HepG2 (cell line): ENCODE data around the gene GPR55. TPM values are rescaled to one million over a fixed set of nuclear protein-coding genes. Genes with fewer than 3 reads are reported as not detected.

Source experiments
- ATF4 ChIP-seq, 2 experiments: fragments of 450-650 bp in 1 of 2; sonication (generic) in 1 of 2; formaldehyde crosslinking; IDR thresholded peaks; 2 replicates each; pipeline versions ENCODE4 v1.5.0 to v1.8.0; 2020 to 2022; ENCODE audit warnings: mild to moderate bottlenecking in 1 of 2, missing genetic modification reagents in 1 of 2
- FOXP4 ChIP-seq: sonication (generic); formaldehyde crosslinking; IDR thresholded peaks from 2 replicates; pipeline ENCODE4 v1.4.0; 2020; ENCODE audit warnings: missing genetic modification reagents
- MED1 ChIP-seq: sonication (generic); formaldehyde crosslinking; IDR thresholded peaks from 2 replicates; pipeline ENCODE4 v1.4.0; 2020; ENCODE audit warnings: missing genetic modification reagents
- PRDM10 ChIP-seq: sonication (generic); formaldehyde crosslinking; IDR thresholded peaks from 2 replicates; pipeline ENCODE4 v1.4.0; 2020; ENCODE audit warnings: low read depth, missing genetic modification reagents
- REST ChIP-seq, 2 experiments: IDR thresholded peaks; 2 replicates each; pipeline ENCODE4 v1.6.1; 2011 to 2012; ENCODE audit warnings: low read length in 2 of 2, borderline replicate concordance in 1 of 2, low read depth in 1 of 2, mild to moderate bottlenecking in 1 of 2, moderate library complexity in 1 of 2
- SYNCRIP ChIP-seq: fragments of 200-400 bp; formaldehyde crosslinking; IDR thresholded peaks from 2 replicates; pipeline ENCODE4 v1.6.1; 2018; ENCODE audit warnings: mild to moderate bottlenecking, low read depth, low read length; ENCODE audit not compliant: insufficient read depth
- ZC3H4 ChIP-seq: sonication (generic); formaldehyde crosslinking; IDR thresholded peaks from 2 replicates; pipeline ENCODE4 v1.4.0; 2020; ENCODE audit warnings: missing genetic modification reagents, borderline replicate concordance
- polyA plus RNA-seq, 8 experiments: library from polyadenylated mRNA; depleted of rRNA in 3 of 8; stranded (reverse) in 7 of 8; unstranded in 1 of 8; fragments of >200 nt; fragmentation: Illumina TruSeq in 4 of 8; extraction: Trizol in 4 of 8; gene quantifications; 2 replicates each; pipeline versions ENCODE4 v1.2.1 to v1.2.3, GENCODE V29; 2011 to 2016; ENCODE audit warnings: low read depth in 4 of 8, missing spikeins in 1 of 8, mixed read lengths in 1 of 8; ENCODE audit not compliant: insufficient read depth in 1 of 8
- total RNA-seq, 5 experiments: library from RNA; depleted of rRNA; stranded (reverse); fragments of >200 nt; fragmentation: Illumina TruSeq; extraction: Trizol; gene quantifications; 2 replicates each; pipeline ENCODE4 v1.2.3, GENCODE V29; 2016; ENCODE audit warnings: low read depth in 1 of 5
- TF ChIP-seq, protein P1 (sequence below): sonication (generic); formaldehyde crosslinking; IDR thresholded peaks from 2 replicates; pipeline ENCODE4 v1.4.0; 2020; ENCODE audit warnings: missing genetic modification reagents, borderline replicate concordance
- TF ChIP-seq, protein P2 (sequence below): sonication (generic); formaldehyde crosslinking; IDR thresholded peaks from 2 replicates; pipeline ENCODE4 v1.5.1; 2020; ENCODE audit warnings: mild to moderate bottlenecking, moderate library complexity, missing genetic modification reagents

GPR55 gene
- total and polyA plus RNA-seq, 2 of the 13 experiments (the other 11 are each of a cell fraction or from before 2014, with no cell fraction given): not detected

- TF ChIP-seq ATF4 (CRISPR knock-in tag; IDR thresholded peaks at IDR 0.05) (no peak), ZC3H4 (CRISPR knock-in tag) (no peak), MED1 (no peak), PRDM10 (CRISPR knock-in tag) (no peak), REST (IDR thresholded peaks at IDR 0.05; ENCODE audit: borderline replicate concordance in 1 of 2, low read depth in 1 of 2, low read length in 2 of 2) (no peak), SYNCRIP (no peak), FOXP4 (CRISPR knock-in tag) (no peak)
- TF ChIP-seq, protein P1, sequence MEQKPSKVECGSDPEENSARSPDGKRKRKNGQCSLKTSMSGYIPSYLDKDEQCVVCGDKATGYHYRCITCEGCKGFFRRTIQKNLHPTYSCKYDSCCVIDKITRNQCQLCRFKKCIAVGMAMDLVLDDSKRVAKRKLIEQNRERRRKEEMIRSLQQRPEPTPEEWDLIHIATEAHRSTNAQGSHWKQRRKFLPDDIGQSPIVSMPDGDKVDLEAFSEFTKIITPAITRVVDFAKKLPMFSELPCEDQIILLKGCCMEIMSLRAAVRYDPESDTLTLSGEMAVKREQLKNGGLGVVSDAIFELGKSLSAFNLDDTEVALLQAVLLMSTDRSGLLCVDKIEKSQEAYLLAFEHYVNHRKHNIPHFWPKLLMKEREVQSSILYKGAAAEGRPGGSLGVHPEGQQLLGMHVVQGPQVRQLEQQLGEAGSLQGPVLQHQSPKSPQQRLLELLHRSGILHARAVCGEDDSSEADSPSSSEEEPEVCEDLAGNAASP (CRISPR knock-in tag): no peak
- TF ChIP-seq, protein P2, sequence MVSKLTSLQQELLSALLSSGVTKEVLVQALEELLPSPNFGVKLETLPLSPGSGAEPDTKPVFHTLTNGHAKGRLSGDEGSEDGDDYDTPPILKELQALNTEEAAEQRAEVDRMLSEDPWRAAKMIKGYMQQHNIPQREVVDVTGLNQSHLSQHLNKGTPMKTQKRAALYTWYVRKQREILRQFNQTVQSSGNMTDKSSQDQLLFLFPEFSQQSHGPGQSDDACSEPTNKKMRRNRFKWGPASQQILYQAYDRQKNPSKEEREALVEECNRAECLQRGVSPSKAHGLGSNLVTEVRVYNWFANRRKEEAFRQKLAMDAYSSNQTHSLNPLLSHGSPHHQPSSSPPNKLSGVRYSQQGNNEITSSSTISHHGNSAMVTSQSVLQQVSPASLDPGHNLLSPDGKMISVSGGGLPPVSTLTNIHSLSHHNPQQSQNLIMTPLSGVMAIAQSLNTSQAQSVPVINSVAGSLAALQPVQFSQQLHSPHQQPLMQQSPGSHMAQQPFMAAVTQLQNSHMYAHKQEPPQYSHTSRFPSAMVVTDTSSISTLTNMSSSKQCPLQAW (CRISPR knock-in tag): no peak
Observed at GRCh38 chr2:230939066-230939591, 14.1 kb upstream of the GPR55 start (continued).
